GM12892 (cell line): ENCODE measurements around the gene LRMDA.

Experiments used
- POLR2A ChIP-seq: IDR thresholded peaks from 2 replicates; pipeline ENCODE4 v1.6.1; 2011; ENCODE audit warnings: low read depth, low read length, control low read depth
- POLR2AphosphoS5 ChIP-seq: IDR thresholded peaks from 2 replicates; pipeline ENCODE4 v1.6.1; 2011; ENCODE audit warnings: low read depth, low read length, control low read depth

GRCh38 chr10:75974080-75974479, 542.7 kb downstream of the LRMDA start:
- TF ChIP-seq POLR2A = no peak
- TF ChIP-seq POLR2AphosphoS5 = no peak
